NCI-H2196 (cell line): ENCODE data around the gene GEMIN4.
"Not testable (repeated sequence)": the region's sequence is repeated elsewhere in the genome, so short reads cannot be mapped to it uniquely, and the experiment has no call there.

Source experiments
- DNase-seq: peaks from one replicate; lab custom pipeline; 2025; ENCODE audit not compliant: unreplicated experiment; lab: John Stamatoyannopoulos, UW

GEMIN4 gene

GRCh38 chr17:704111-704864 is 47.8 kb downstream of the GEMIN4 start:
- no peak for DNase-seq

- DNase-seq: no peak
Observed at GRCh38 chr17:703081-703875, 48.8 kb downstream of the GEMIN4 start.

- DNase-seq: peak; percentile 6
Observed at GRCh38 chr17:700504-701094, 51.5 kb downstream of the GEMIN4 start.

GRCh38 chr17:699345-699744 is 52.7 kb downstream of the GEMIN4 start:
- DNase-seq: no peak

- DNase-seq: not testable (repeated sequence)
Observed at GRCh38 chr17:698096-698495, 54.0 kb downstream of the GEMIN4 start.

GRCh38 chr17:697682-698081 is 54.4 kb downstream of the GEMIN4 start:
- no peak for DNase-seq

GRCh38 chr17:696369-696768 is 55.7 kb downstream of the GEMIN4 start:
- no peak for DNase-seq
